Neural cell (in vitro differentiated cells): Measurements from ENCODE around the gene DACT2.

Experiments
- EZH2 ChIP-seq: fragments of 200-600, 300-800 bp; shearing (Covaris generic), sonication (generic); IDR thresholded peaks from 2 replicates; pipeline ENCODE4 v1.6.1; 2014; ENCODE audit warnings: antibody characterized with exemption, low read length, borderline replicate concordance, mild to moderate bottlenecking; ENCODE audit not compliant: insufficient read depth, poor library complexity, severe bottlenecking
- MXI1 ChIP-seq: fragments of 450-650 bp; conservative IDR thresholded peaks from 2 replicates; pipeline ENCODE4 v1.6.1; 2014; ENCODE audit warnings: antibody characterized with exemption, mild to moderate bottlenecking; ENCODE audit not compliant: poor library complexity, severe bottlenecking
- POLR2AphosphoS5 ChIP-seq: IDR thresholded peaks from 2 replicates; pipeline ENCODE4 v1.6.1; 2012
- RAD21 ChIP-seq: fragments of 450-650 bp; conservative IDR thresholded peaks from 2 replicates; pipeline ENCODE4 v1.6.1; 2014; ENCODE audit warnings: antibody characterized with exemption, mild to moderate bottlenecking, moderate library complexity
- SMC3 ChIP-seq: fragments of 450-650 bp; conservative IDR thresholded peaks from 2 replicates; pipeline ENCODE4 v1.6.1; 2014; ENCODE audit warnings: antibody characterized with exemption, mild to moderate bottlenecking, moderate library complexity; ENCODE audit not compliant: poor library complexity
- TAF1 ChIP-seq: IDR thresholded peaks from 2 replicates; pipeline ENCODE4 v1.6.1; 2012; ENCODE audit warnings: low read depth
- TF ChIP-seq, protein P1 (sequence below): fragments of 450-650 bp; IDR thresholded peaks from 2 replicates; pipeline ENCODE4 v1.5.1; 2014; ENCODE audit warnings: antibody characterized with exemption, mild to moderate bottlenecking, moderate library complexity; ENCODE audit not compliant: poor library complexity, severe bottlenecking

DNA sequence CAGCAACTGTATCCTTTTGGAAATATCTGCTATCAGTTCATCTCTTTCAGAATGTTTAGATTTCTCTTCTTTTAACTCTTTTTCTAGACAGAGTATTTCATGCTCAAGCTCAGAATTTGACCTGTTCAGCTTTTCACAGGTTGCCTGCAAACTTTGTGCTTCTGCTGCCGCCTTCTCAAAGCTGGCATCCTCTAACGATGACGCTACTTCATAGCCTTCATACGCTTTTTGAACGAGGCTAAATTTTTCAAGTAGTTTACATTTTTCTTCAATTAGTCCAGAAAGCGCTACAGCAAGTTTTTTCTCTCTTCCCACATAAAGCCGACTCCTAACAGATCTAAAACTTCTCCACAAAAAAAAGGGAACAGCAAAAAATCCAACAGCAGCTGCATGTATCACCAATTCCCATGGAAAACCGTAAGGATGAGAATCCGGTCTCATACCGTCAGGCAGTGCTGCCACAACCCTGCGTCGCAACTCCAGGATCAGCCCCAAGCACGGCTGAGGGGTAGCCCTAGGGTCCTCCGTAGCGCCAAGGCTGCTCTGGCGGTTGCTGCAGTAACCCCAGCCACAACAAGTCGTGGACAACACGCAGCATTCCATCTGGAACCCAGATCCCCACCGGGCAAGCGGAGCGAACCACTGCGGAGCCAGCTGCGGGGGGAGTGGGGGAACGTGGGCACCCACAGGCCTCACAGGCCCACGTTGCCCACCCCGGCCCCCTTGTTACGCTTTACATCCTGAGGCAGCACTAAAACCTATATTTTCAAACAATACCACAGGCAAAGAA lies 30.6 kb downstream of the DACT2 start:
- TF ChIP-seq, protein P1, sequence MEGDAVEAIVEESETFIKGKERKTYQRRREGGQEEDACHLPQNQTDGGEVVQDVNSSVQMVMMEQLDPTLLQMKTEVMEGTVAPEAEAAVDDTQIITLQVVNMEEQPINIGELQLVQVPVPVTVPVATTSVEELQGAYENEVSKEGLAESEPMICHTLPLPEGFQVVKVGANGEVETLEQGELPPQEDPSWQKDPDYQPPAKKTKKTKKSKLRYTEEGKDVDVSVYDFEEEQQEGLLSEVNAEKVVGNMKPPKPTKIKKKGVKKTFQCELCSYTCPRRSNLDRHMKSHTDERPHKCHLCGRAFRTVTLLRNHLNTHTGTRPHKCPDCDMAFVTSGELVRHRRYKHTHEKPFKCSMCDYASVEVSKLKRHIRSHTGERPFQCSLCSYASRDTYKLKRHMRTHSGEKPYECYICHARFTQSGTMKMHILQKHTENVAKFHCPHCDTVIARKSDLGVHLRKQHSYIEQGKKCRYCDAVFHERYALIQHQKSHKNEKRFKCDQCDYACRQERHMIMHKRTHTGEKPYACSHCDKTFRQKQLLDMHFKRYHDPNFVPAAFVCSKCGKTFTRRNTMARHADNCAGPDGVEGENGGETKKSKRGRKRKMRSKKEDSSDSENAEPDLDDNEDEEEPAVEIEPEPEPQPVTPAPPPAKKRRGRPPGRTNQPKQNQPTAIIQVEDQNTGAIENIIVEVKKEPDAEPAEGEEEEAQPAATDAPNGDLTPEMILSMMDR = no peak
- no peak for TF ChIP-seq RAD21
- TF ChIP-seq EZH2 = no peak
- no peak for TF ChIP-seq POLR2AphosphoS5
- no peak for TF ChIP-seq SMC3
- TF ChIP-seq MXI1 = no peak
- no peak for TF ChIP-seq TAF1
